Tibial nerve (tissue), 4 donors: ENCODE data around the gene MAN2A1. TPM values are rescaled to one million over a fixed set of nuclear protein-coding genes. Genes with fewer than 3 reads are reported as not detected.

Experiments used
- DNase-seq, 2 donors: peaks; one replicate each; pipeline ENCODE4 v3.0.0-alpha.2; 2019; ENCODE audit warnings: low spot score in 2 of 2
- H3K27ac ChIP-seq, 4 donors: fragments of 200-600 bp; sonication (generic) in 3 of 4; one replicate each; pipeline ENCODE4 v1.5.1; 2017 to 2019; ENCODE audit warnings: mild to moderate bottlenecking in 1 of 4
- H3K27me3 ChIP-seq, 2 donors: fragments of 200-600 bp; sonication (generic) in 1 of 2; one replicate each; pipeline versions ENCODE4 v1.5.1 to v1.6.0; 2017 to 2019
- H3K36me3 ChIP-seq, 3 donors: fragments of 200-600 bp; sonication (generic); one replicate each; pipeline ENCODE4 v1.5.1; 2018 to 2019
- H3K4me1 ChIP-seq, 4 donors: fragments of 200-600 bp; sonication (generic) in 3 of 4; one replicate each; pipeline ENCODE4 v1.5.1; 2017 to 2019
- H3K4me3 ChIP-seq, 4 donors: fragments of 200-600 bp; sonication (generic) in 3 of 4; one replicate each; pipeline ENCODE4 v1.5.1; 2017 to 2019; ENCODE audit warnings: mild to moderate bottlenecking in 1 of 4, moderate library complexity in 1 of 4
- H3K9me3 ChIP-seq, 4 donors: fragments of 200-600 bp; sonication (generic) in 3 of 4; one replicate each; pipeline ENCODE4 v1.5.1; 2017 to 2019
- EP300 ChIP-seq, 2 donors: sonication (generic); formaldehyde crosslinking; IDR thresholded peaks; one replicate each; pipeline ENCODE4 v1.6.1; 2017; ENCODE audit warnings: antibody characterized with exemption in 2 of 2, mild to moderate bottlenecking in 1 of 2
- POLR2A ChIP-seq, 2 donors: fragments of 450-650 bp; IDR thresholded peaks; one replicate each; pipeline ENCODE4 v1.6.1; 2017; ENCODE audit warnings: antibody characterized with exemption in 2 of 2, mild to moderate bottlenecking in 2 of 2, moderate library complexity in 2 of 2
- WGBS, 2 donors: methylation state at CpG; one replicate each; pipeline ENCODE4 v1.1.5; 2018; 5-methylcytosine and 5-hydroxymethylcytosine counted together
- total RNA-seq, 4 donors: library from RNA; depleted of rRNA; stranded (reverse); fragments of >200 nt; gene quantifications; one replicate each; pipeline ENCODE4 v1.1.0, GENCODE V29; 2016
- TF ChIP-seq, protein P1 (sequence below), 5 experiments: fragments of 200-600 bp in 3 of 5; fragments of 450-650 bp in 2 of 5; sonication (generic) in 3 of 5; IDR thresholded peaks; one replicate each; pipeline ENCODE4 v1.5.1; 2016 to 2019; ENCODE audit warnings: antibody characterized with exemption in 5 of 5, mild to moderate bottlenecking in 3 of 5, moderate library complexity in 2 of 5

The MAN2A1 gene
- total RNA-seq, 4 donors from 2014 or later = 50.0 to 66.0 (median 56.7) TPM

DNA sequence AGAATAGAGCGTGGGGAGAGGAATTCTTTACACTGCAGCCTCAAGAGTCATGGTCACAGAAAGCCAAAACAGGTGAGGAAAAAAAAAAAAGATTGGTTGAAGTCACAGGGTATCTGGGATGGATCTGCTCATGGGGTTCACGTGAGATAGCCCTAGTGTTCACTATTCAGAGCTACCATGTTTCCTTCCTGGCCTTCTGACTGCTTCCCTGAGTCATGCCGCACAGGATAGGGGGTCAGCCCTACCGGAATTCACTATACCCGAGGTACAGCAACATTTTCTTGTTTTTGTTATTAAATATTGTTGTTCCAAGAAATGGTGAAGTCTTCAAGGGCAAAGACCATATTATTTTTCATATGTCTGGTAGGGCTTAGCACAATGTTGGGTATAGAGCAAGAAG is 21.5 kb upstream of the MAN2A1 start:
- Histone ChIP-seq H3K27ac (no peak overlapping the region), H3K4me1 (no peaks in the 10 kb centered on the region), H3K36me3 (no peaks in the 10 kb centered on the region), H3K9me3 (no peaks in the 10 kb centered on the region), H3K27me3 (no peaks in the 10 kb centered on the region), H3K4me3 (no peak overlapping the region)
- 79 to 90% methylated on average over 5 of the region's 5 CpGs for WGBS, 2 donors
- no peak for DNase-seq
- TF ChIP-seq POLR2A (IDR thresholded peaks at IDR 0.05) = no peak
- TF ChIP-seq, protein P1, sequence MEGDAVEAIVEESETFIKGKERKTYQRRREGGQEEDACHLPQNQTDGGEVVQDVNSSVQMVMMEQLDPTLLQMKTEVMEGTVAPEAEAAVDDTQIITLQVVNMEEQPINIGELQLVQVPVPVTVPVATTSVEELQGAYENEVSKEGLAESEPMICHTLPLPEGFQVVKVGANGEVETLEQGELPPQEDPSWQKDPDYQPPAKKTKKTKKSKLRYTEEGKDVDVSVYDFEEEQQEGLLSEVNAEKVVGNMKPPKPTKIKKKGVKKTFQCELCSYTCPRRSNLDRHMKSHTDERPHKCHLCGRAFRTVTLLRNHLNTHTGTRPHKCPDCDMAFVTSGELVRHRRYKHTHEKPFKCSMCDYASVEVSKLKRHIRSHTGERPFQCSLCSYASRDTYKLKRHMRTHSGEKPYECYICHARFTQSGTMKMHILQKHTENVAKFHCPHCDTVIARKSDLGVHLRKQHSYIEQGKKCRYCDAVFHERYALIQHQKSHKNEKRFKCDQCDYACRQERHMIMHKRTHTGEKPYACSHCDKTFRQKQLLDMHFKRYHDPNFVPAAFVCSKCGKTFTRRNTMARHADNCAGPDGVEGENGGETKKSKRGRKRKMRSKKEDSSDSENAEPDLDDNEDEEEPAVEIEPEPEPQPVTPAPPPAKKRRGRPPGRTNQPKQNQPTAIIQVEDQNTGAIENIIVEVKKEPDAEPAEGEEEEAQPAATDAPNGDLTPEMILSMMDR (IDR thresholded peaks at IDR 0.05) = no peak
- no peak for TF ChIP-seq EP300 (IDR thresholded peaks at IDR 0.05)

DNA sequence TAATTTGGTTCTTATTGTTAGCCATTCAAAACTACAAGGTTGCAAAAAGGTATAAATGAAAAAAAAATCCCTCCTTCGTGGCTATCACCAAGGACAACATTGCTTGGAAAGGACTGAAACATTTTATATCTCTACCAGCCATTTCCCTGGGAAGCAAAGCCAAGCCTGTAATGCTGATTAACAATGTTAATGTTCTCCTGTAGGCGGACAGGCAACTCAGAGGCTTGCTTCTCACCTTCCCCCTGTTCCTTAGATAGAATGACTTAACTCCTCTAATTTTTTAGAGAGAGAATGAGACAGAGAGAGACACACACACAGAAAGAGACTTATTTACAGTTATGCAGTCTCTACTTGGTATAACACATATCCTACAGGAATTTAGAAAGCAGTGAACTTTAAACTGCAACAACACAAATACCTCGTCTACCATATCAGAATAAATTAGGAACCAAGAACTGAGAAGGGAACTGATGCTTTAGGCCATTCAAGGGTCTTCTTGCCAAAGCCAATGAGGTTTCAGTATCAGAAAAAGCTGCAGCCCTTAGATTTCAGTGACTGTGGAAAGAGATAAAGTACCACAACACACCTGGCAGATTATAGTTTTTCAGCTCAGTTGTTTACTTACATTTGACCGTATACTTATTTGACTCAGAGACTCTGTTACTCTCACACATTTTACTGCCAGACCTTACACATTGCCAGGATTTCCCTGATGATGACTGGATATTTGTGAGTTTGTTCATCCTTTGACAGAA is 20.9 kb upstream of the MAN2A1 start:
- Histone ChIP-seq H3K36me3 (no peaks in the 10 kb centered on the region), H3K27me3 (no peaks in the 10 kb centered on the region), H3K4me3 (no peak overlapping the region), H3K9me3 (no peaks in the 10 kb centered on the region), H3K4me1 (no peaks in the 10 kb centered on the region), H3K27ac (no peak overlapping the region)
- no peak for DNase-seq
- WGBS, 2 donors = 77 to 80% methylated on average over 4 of the region's 4 CpGs
- TF ChIP-seq EP300 (IDR thresholded peaks at IDR 0.05) (no peak), POLR2A (IDR thresholded peaks at IDR 0.05) (no peak)
- TF ChIP-seq, protein P1 (IDR thresholded peaks at IDR 0.05) = no peak

DNA sequence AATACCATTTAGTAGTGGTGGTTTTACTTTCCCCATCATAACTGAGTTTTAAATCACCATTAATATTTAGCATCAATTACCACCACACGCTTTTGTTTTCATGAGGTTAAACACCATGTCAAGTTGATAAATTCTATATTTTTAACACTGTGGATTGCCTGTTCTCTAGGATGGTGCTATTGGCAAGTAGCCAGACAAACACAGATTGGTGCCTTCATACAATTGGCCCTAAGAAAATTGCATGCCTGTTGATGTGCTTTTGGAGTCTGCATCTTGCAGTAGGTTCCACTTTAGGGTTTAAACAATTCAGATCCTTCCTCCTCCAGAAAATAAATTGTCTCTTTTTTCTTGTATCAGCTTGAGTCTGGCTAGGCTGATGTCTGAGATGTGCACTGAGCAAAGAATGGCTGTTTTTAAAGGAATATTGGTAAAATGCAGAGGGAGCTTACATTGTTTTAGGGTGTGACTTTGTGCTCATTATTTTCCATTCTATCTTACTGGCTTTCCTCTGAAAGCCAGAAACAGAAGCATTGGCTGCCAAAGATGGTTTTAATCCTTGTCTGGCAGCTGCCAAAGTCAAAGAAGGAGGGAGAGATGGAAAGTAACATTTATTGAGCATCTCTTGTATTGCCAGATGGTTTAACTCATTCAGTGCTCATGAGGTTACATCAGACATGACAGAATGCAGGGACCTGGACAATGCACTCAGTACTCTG is 19.6 kb upstream of the MAN2A1 start:
- no peak for TF ChIP-seq EP300 (IDR thresholded peaks at IDR 0.05)
- H3K27me3 ChIP-seq = no peaks in the 10 kb centered on the region
- no peak overlapping the region for H3K27ac ChIP-seq
- no peaks in the 10 kb centered on the region for H3K9me3 ChIP-seq
- H3K36me3 ChIP-seq = no peaks in the 10 kb centered on the region
- no peak for DNase-seq
- H3K4me3 ChIP-seq = no peak overlapping the region
- WGBS, 2 donors = 44 to 57% methylated on average over 1 of the region's 1 CpG
- H3K4me1 ChIP-seq = no peaks in the 10 kb centered on the region

DNA sequence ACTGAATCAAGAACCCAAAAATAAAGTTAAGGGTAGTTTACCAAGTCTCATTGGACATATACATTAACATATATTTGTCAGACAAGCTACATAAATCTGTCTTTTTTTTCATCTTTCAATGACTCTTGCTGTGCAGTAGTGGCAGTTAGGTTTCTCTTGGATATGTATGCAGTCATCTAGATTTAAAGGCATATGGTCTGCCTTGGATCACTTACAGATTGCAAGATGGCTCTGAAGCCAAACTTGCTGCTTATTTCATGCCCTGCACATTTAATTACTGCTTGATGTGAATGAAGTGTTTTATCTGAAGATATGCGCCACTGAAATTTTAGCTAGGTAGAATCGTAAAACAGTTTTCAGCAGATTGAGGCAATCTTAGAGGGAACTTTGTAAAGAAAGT is 18.6 kb upstream of the MAN2A1 start:
- Histone ChIP-seq H3K27ac (no peak overlapping the region), H3K4me3 (no peak overlapping the region), H3K36me3 (no peaks in the 10 kb centered on the region), H3K9me3 (no peaks in the 10 kb centered on the region), H3K4me1 (no peaks in the 10 kb centered on the region), H3K27me3 (no peaks in the 10 kb centered on the region)
- DNase-seq = no peak
- WGBS, 2 donors = 91 to 98% methylated on average over 2 of the region's 2 CpGs
- TF ChIP-seq, protein P1 (IDR thresholded peaks at IDR 0.05) = no peak
- TF ChIP-seq EP300 (IDR thresholded peaks at IDR 0.05) (no peak), POLR2A (IDR thresholded peaks at IDR 0.05) (no peak)

DNA sequence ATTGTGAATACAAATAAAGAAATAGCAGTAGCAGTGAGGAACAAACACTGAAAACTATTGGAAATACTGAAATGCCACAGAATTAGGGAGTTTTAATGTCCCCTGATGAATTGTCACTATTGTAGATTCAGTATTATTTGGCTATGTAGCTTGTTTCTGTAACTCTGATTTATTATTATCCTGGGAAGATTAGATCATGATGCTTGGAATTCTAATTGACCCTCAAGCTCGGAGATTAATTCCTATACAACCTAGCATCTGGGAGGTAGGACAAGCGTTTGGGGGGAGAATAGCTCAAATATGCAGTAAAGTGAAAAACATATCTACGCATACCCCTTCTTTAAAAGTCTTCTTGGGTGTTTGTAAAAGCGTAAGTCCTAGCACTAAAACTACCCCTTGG is 15.1 kb upstream of the MAN2A1 start:
- H3K4me1 ChIP-seq = no peaks in the 10 kb centered on the region
- 77 to 79% methylated on average over 4 of the region's 4 CpGs for WGBS, 2 donors
- no peak overlapping the region for H3K4me3 ChIP-seq
- DNase-seq = no peak
- H3K9me3 ChIP-seq = no peaks in the 10 kb centered on the region
- no peaks in the 10 kb centered on the region for H3K27me3 ChIP-seq
- TF ChIP-seq EP300 (IDR thresholded peaks at IDR 0.05) (no peak), POLR2A (IDR thresholded peaks at IDR 0.05) (no peak)
- TF ChIP-seq, protein P1 (IDR thresholded peaks at IDR 0.05) = no peak
- no peaks in the 10 kb centered on the region for H3K36me3 ChIP-seq
- no peak overlapping the region for H3K27ac ChIP-seq
